Subcutaneous abdominal adipose tissue (tissue), 5 donors: Measurements from ENCODE around the gene ELP1.
"Not testable (repeated sequence)": the region's sequence is repeated elsewhere in the genome, so short reads cannot be mapped to it uniquely, and the experiment has no call there.

Experiments
- H3K27ac ChIP-seq: one replicate; pipeline ENCODE4 v1.7.0; 2013; ENCODE audit warnings: low read depth, mild to moderate bottlenecking, inconsistent platforms, low read length, moderate library complexity
- H3K27me3 ChIP-seq, 5 donors: one replicate each; pipeline ENCODE4 v1.7.0; 2013; ENCODE audit warnings: low read length in 5 of 5, inconsistent platforms in 1 of 5; ENCODE audit not compliant: control insufficient read depth in 5 of 5, insufficient read depth in 4 of 5
- H3K36me3 ChIP-seq, 5 donors: one replicate each; pipeline ENCODE4 v1.7.0; 2013; ENCODE audit warnings: low read length in 5 of 5; ENCODE audit not compliant: control insufficient read depth in 5 of 5, insufficient read depth in 5 of 5
- H3K4me1 ChIP-seq, 5 donors: one replicate each; pipeline ENCODE4 v1.7.0; 2013; ENCODE audit warnings: low read length in 5 of 5, mild to moderate bottlenecking in 3 of 5, moderate library complexity in 1 of 5; ENCODE audit not compliant: control insufficient read depth in 5 of 5, insufficient read depth in 5 of 5
- H3K4me3 ChIP-seq, 5 donors: one replicate each; pipeline ENCODE4 v1.7.0; 2013; ENCODE audit warnings: low read length in 5 of 5, low read depth in 1 of 5
- H3K9ac ChIP-seq, 5 donors: one replicate each; pipeline ENCODE4 v1.7.0; 2013; ENCODE audit warnings: low read length in 5 of 5, mild to moderate bottlenecking in 4 of 5, moderate library complexity in 3 of 5
- H3K9me3 ChIP-seq, 5 donors: one replicate each; pipeline ENCODE4 v1.7.0; 2013; ENCODE audit warnings: low read length in 5 of 5; ENCODE audit not compliant: control insufficient read depth in 5 of 5
- donor health status: healthy.
- donor health status: healthy.
- donor health status: healthy.
- donor health status: healthy.
- donor health status: healthy.

Gene ELP1

DNA sequence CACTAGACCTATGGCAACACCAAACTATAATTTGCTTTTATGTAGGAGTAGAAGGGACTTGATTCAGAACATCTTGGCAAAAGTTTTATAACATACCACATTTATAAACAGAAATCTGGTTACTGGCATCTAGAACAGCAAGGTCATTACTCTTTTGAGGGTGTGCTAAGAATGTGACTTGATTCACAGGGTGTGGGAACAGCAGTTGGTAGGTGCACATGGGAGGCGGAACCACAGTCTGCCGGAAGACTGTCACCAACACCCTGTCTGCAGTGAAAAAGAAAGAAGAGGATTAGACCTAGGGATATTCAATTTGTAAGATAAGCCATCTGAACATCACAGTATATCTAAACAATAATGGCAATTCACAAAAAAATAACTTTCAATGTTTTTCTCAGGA, 23.0 kb downstream of the ELP1 start:
- H3K36me3 ChIP-seq: peaks cover 53 to 90% (median 73%) of the 10 kb centered on the region in 5 donors

DNA sequence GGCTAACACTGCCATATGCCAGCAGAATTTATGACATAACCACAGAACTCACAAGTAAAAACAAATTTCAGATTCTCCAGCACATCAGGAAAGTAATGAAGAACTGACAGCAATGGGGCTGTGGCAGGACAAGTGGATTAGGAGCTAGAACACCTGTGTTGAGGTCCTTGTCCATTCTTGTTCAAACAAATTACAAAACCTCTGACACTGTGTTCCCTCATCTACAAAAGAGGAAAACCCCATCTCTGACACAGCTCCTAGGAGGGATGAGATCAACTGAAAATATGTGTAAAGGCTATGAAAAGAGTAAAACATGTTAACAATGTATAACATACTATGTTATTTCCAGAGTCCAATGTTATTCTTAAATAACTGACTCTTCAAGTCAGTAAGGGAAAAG, 23.5 kb downstream of the ELP1 start:
- no peaks in the 10 kb centered on the region for H3K4me1 ChIP-seq
- no peaks in the 10 kb centered on the region for H3K9me3 ChIP-seq
- no peak overlapping the region for H3K27ac ChIP-seq

More for the DNA sequence above, 23.0 kb downstream of the ELP1 start:
- no peak overlapping the region for H3K4me3 ChIP-seq
- no peaks in the 10 kb centered on the region for H3K4me1 ChIP-seq
- H3K27ac ChIP-seq: no peak overlapping the region
- no peaks in the 10 kb centered on the region for H3K9me3 ChIP-seq
- no peak overlapping the region for H3K9ac ChIP-seq
- H3K27me3 ChIP-seq: no peaks in the 10 kb centered on the region

DNA sequence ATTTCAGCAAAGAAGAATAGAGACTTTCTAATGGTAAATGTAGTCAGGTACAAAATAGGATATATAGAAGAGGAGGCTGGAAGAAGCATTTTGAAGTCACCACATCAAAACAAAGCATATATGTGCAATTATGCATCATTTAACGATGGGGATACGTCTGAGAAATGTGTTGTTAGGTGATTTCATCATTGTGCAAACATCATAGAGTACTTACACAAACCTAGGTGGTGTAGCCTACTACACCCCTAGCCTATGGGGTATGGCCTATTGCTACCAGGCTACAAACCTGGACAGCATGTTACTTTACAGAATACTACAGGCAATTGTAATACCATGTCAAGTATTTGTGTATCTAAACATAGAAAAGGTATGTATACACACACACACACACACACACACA, 28.4 kb downstream of the ELP1 start:
- Histone ChIP-seq H3K9ac (no peak overlapping the region), H3K9me3 (no peaks in the 10 kb centered on the region), H3K36me3 (peaks cover 71 to 93% (median 83%) of the 10 kb centered on the region in 5 donors)

More for the DNA sequence above, 23.5 kb downstream of the ELP1 start:
- no peak overlapping the region for H3K4me3 ChIP-seq
- H3K9ac ChIP-seq: no peak overlapping the region
- peaks cover 54 to 89% (median 73%) of the 10 kb centered on the region in 5 donors for H3K36me3 ChIP-seq
- no peaks in the 10 kb centered on the region for H3K27me3 ChIP-seq

DNA sequence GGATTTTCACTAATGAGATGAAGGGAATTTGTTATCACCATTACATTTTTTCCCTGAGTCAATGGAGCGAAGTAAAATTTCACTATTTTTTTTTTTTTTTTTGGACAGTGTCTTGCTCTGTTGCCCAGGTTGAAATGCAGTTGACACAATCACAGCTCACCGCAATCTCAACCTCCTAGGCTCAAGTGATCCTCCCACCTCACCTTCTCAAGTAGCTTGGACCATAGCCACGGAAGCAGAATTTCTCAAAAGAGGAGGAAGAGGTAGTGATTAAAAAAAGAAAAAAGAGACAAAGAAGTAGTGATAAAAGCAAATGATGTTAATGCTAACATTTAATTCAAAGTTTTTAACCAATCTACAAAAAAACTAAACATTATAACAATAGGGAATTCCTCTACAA, 29.8 kb downstream of the ELP1 start:
- H3K27me3 ChIP-seq: no peaks in the 10 kb centered on the region
- H3K27ac ChIP-seq: no peak overlapping the region
- no peaks in the 10 kb centered on the region for H3K4me1 ChIP-seq
- peaks cover 75 to 93% (median 85%) of the 10 kb centered on the region in 5 donors for H3K36me3 ChIP-seq
- H3K9me3 ChIP-seq: no peaks in the 10 kb centered on the region
- H3K9ac ChIP-seq: no peak overlapping the region
- no peak overlapping the region for H3K4me3 ChIP-seq

More for the DNA sequence above, 28.4 kb downstream of the ELP1 start:
- Histone ChIP-seq H3K4me1 (no peaks in the 10 kb centered on the region), H3K4me3 (no peak overlapping the region), H3K27ac (no peak overlapping the region), H3K27me3 (no peaks in the 10 kb centered on the region)

DNA sequence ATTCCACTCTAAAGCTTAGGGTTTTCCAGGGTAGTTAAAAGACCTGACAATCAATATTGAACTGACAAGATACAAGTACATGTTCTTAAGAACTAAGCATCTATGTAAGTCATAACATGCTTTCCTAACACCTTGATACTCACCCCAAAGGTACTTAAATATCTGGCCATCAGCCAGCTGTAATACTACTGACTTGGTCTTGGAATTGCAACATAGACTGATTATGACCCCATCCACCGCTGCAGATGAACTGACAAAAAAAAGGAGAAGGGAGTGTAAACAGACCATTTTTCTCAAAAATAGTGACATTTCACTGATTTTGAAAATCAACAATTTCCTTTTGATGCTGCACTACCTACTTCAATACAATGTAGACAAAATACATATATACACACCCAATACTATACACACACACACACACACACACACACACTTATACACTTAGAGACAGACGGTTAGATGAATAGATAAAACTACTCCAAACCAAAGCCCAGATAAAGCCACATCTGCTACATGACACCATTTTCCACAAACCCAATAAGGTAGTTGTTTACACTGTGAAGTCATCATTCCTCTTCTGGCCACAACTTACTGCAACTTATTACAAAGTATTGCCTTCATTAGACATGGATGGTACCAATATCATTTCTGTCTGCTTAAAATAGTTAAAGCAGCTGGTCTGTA, 30.4 kb downstream of the ELP1 start:
- Histone ChIP-seq H3K27ac (no peak overlapping the region), H3K27me3 (no peaks in the 10 kb centered on the region), H3K4me1 (no peaks in the 10 kb centered on the region), H3K9me3 (no peaks in the 10 kb centered on the region), H3K36me3 (peaks cover 76 to 93% (median 79%) of the 10 kb centered on the region in 5 donors), H3K9ac (no peak overlapping the region), H3K4me3 (no peak overlapping the region)

DNA sequence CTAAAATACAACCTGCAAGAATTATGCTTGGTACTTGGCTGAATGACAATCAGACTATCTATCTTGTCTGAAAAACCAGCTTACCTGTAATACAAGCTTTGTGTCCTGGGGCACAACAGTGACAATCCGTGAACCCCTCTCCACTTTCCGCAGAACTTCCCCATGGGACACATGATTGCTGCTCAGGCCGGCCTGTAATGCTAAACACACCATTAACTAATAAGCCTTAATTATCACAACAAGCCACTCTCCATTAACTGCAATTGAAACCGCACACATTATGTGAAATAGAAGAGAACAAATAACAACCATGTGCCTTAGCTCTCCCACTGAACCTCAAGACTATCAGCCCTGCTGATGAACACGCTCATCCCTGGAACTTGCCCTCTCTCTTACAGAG, 33.7 kb downstream of the ELP1 start:
- H3K4me1 ChIP-seq: no peaks in the 10 kb centered on the region
- H3K36me3 ChIP-seq: peaks cover 74 to 92% (median 77%) of the 10 kb centered on the region in 5 donors

DNA sequence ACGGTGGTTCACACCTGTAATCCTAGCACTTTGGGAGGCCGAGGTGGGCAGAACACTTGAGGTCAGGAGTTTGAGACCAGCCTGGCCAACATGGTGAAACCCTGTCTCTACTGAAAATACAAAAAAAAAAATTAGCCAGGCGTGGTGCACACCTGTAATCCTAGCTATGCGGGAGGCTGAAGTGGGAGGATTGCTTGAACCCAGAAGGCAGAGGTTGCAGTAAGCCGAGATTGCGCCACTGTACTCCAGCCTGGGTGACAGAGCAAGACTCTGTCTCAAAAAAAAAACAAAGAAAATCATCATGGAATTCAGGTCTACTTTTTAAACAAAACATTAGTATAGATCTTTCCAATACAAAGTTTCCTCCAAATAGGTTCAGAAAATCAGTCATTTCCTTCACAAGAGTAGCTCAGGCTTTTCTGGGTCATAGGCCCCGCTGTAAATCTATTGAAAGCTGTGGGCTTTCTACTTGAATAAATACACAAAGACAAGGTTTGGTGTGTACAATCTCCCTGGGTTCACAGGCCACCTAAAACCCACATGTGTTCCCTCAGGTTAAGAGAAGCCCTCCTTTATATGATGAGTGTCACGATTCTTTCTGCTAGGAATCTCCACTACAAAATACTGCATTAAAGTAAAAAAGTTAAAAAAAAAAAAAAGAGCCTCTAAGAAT, 34.8 kb downstream of the ELP1 start:
- peaks cover 74 to 94% (median 81%) of the 10 kb centered on the region in 5 donors for H3K36me3 ChIP-seq

More for the DNA sequence above, 33.7 kb downstream of the ELP1 start:
- H3K9me3 ChIP-seq: no peaks in the 10 kb centered on the region
- H3K9ac ChIP-seq: no peak overlapping the region
- no peak overlapping the region for H3K4me3 ChIP-seq
- H3K27me3 ChIP-seq: no peaks in the 10 kb centered on the region
- no peak overlapping the region for H3K27ac ChIP-seq

DNA sequence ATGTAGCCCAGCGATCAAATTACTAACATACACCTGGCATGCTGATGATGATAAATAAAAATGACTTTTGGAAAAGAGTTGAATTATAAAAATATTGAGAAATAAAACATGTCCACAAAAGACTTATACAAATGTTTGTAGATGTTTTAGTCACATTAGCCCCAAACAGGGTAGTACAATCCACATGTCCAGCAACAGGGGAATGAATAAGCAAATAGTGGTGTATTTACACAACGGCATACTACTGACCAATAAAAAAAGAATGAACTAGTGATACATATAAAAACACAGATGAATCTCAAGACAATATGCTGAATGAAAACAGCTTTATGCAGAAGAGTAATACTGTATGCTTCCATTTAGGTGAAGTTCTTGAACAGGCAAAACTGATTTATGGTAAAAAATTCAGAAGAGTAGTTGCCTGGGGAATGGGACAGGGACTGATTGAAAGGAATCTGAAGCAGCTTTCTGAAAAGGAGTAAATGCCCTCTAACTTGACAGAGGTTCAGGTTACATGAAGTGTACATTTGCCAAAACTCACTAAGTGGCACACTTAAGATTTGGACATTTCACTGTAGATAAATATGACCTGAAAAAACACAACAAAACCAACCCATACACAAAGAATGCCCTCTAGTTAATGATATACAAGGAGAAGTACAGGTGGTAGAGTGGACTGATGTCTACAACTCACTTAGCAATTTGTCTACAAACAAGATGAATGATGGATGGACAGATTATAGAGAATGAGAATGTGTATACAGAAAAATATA, 36.4 kb downstream of the ELP1 start:
- Histone ChIP-seq H3K9me3 (no peaks in the 10 kb centered on the region), H3K27ac (no peak overlapping the region), H3K36me3 (peaks cover 74 to 95% (median 83%) of the 10 kb centered on the region in 5 donors)

More for the DNA sequence above, 34.8 kb downstream of the ELP1 start:
- not testable (repeated sequence) for H3K4me1 ChIP-seq, H3K9me3 ChIP-seq, H3K9ac ChIP-seq, H3K4me3 ChIP-seq, H3K27me3 ChIP-seq, H3K27ac ChIP-seq

DNA sequence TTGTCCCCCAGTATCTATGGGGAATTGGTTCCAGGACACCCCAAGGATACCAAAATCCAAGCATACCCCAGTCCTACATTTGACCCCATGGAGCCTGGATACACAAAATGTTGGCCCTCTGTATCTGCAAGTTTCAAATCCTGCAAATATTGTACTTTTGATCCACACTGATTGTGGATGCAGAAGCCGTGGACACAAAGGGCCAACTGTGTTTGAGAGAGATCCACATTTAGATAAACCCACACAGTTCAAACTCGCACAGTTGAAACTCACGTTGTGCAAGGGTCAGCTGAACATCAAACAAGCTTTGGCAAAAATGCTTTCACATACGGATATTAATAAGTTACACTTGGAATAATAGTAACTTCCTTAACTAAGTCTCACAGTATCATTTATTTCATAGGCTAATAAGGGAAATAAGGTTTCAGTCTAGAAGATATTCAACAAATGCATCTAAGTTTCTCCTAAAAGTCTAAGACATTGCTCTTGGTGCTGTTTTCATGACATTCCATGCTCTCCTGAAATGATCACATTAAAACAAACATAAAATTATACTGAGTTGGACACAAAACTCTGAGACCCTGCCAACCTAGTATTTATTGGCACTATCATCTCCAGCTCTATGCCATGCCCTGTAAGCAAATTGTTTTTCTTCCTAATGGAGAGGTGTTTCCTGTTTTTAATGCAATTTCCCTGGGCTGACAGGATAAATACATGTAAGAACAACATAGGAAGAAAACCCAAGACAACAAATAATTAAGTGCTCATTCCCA, 39.5 kb downstream of the ELP1 start:
- Histone ChIP-seq H3K36me3 (peaks cover 68 to 97% (median 85%) of the 10 kb centered on the region in 5 donors), H3K9ac (no peak overlapping the region), H3K4me3 (no peak overlapping the region), H3K4me1 (no peaks in the 10 kb centered on the region), H3K9me3 (no peaks in the 10 kb centered on the region), H3K27me3 (no peaks in the 10 kb centered on the region), H3K27ac (no peak overlapping the region)

More for the DNA sequence above, 36.4 kb downstream of the ELP1 start:
- Histone ChIP-seq H3K4me3 (no peak overlapping the region), H3K4me1 (no peaks in the 10 kb centered on the region), H3K27me3 (no peaks in the 10 kb centered on the region), H3K9ac (no peak overlapping the region)
